CD4-positive, alpha-beta T cell treated with Interleukin-15 for 4 hours (primary cell): ENCODE measurements around the gene PSKH1.

ENCODE experiments used
- DNase-seq: peaks from one replicate; pipeline ENCODE4 v3.0.0-alpha.2; 2020; ENCODE audit warnings: low spot score

Gene PSKH1

DNA sequence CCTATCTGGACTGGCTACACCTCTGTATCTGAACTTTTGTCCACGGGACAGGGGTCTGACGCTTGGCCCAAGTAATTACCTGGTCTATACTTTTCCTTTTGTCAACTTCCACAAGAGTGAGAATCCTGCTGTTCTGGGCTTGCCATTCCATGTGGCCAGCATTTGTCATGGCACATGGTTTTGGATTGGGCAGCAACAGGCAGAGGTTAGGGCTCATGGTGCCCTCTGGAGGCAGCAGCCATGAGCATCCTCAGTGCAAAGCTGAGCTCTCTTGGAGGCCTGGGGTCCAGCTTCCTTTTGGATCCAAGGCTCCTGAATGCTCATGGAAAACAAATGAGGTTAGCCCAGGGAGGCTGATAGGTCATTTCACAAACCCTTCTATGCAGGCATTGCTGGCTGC lies 27.7 kb upstream of the PSKH1 start:
- DNase-seq, result no peak

DNA sequence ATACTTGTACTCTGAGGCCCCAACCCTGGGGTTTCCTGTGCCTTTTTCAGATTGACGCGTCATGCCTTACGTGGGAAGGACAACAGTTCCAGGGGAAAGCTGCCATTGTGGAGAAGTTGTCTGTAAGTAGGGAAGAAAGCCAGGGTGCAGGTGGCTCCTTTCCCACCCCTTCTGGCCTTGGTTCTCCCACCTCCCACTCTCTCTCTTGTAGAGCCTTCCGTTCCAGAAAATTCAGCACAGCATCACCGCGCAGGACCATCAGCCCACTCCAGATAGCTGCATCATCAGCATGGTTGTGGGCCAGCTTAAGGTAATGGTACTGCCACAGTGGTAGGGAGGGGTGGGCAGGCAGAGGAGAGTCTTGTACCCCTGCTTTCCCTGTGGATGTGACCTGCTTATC lies 24.8 kb upstream of the PSKH1 start:
- no peak for DNase-seq

DNA sequence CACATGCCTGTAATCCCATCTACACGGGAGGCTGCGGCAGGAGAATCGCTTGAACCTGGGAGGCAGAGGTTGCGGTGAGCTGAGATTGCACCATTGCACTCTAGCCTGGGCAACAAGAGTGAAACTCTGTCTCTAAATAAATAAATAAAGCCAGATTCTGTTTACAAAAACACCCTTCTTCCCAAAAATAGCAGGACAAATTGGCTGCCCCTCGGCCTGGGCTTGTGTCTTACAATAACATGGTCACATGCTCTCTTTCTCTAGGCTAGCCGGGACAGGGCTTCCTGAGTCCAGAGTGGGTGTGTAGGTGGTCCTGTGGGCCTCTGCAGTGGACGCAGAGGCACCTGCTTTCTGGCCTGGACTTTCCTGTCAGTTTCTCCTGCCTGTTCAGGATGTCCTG lies 23.4 kb upstream of the PSKH1 start:
- DNase-seq, result no peak

DNA sequence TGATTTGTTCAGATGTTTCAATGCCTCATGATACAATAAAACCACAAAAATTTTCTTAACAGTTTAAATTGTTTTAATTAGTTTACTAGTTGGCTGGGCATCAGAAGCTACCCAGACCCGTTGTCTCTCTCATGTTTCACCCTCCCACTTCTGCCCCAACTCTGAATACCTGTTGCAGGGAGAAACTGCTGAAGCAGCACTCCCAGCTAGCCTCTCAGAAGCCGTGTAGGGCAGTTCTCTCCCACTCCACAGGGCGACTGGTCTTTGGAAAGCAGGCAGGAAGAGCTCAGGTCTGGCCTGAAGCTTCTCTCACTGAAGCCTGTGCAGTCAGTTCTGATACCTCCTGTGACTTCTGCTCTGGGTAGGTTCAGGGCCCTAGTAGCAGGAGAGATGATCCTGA lies 21.8 kb upstream of the PSKH1 start:
- no peak for DNase-seq

DNA sequence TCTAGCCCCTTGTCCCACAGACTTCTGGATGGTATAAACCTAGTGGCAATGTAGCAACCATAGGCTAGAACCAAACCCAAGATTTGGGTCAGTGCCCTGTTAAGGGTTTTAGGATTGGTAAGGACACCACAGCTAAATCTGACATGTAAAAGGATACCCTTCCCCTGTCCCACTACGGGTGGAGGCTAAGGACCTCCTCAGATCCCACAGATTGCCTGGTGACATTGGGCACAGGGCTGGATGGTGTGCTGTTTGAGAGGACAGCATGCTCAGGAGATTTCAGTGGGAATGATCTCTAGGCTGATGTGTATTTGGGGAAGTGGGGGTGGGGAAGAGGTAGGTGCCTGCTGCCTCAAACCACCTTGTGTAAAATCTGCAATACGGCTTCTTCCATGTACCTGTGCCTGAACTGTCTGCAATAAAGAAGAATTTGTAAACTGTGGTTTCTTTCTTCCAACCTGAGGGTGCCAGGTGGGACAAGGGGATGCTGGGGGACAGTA lies 20.9 kb upstream of the PSKH1 start:
- DNase-seq, result no peak

DNA sequence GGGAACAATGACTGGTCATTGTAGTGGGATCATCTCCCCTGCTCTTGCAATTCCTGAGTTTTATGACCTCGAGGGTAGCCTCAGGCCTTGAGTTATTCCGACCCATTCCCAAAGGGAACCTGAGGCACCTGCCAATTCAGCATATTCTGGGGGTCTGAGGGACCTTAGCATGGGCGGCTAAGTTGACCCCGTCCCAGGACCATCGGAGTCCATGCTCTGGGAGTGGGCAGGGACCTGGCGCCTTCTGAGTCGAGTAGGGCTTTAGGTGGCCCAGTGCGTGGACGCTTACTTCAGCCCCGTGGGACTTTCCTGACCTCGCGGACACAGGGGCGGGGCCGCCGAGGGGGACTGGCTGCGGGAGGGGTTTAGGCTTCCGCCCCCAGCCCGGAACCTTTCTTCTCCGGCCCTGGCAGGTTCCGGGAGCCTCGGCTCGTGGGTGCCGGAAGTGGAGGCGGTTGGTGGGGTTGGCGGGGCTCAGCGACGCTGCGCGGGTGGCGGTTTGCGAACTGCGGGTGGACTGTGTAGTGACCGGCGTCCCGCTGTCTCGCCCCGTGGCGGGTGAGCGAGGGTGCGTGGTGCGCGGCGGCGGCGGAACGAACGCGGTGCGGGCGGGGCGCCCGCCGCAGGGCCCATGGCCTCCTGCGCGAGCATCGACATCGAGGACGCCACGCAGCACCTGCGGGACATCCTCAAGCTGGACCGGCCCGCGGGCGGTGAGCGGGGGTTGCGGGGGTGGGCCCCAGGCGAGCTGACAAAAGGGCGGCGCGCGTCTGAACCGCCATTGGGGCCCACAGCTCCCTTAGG lies 20.2 kb upstream of the PSKH1 start, which contains the start of gene EDC4:
EDC4 (plus strand) TSS at position 422 of the 804 bp plus-strand sequence; CDS start at position 632, 210 bp downstream.
- DNase-seq, result peak; percentile 89

DNA sequence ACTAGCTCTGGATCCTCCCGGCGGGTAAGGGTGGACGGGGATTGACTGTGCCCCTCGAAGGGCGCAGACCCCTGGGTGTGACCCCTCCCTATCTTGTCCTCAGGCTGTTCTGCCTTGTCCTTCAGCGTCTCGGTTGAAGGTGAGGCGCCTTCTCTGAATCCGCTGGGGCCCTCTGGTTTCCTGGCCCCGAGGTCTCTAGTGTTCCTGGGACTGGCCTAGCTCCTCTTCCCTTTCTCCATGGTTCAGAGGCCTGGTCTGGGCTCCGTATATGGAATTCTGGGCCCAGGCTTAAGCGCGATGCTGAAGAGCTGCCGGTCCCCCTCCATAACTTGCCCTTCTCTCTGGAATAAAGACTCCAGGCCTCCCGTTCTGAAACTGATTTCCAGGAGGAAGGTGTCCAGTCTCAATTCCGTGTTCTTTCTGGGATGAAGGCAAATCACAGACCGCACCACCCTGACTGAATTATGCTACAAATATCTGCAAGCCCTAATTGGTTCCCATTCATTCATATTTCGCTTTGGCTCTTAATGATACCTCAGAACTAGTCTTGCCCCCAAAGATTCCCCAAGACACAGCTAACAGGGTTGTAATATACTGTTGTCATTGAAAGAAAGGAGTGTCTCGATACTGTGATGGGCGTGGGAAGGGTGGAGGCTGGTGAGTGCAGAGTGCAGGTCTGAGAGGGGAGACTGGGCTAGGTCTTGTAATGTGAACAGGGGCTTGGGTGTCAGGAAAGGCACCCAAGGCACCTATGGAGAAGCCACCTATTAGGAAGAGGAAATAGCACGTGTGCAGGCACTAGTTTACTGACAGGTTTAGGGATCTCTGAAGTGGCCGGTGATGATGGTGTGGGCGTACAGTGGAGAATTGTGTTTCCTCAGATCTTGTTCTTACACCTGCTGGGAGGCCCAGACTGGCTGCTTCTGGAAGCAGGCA lies 19.4 kb upstream of the PSKH1 start:
- DNase-seq, result no peak

DNA sequence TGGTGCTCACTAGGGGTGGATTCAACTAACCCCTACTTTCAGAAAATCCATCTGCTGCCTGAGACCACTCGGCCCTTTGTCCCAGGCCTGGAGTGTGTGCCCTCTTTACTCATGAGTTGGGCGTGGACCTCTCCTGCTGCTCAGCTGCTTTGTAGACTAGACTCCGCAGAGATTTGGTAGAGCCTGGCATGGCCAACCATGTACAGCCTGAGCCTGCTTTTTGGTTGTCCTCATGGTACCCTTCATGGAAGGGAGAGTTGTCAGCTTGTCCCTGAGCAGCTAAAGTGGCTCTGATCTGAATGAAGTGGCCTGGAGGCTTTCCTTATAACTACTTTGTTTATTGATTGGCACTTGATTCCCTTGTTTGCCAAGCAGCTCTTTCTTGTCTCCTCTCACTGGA lies 18.7 kb upstream of the PSKH1 start:
- no peak for DNase-seq

DNA sequence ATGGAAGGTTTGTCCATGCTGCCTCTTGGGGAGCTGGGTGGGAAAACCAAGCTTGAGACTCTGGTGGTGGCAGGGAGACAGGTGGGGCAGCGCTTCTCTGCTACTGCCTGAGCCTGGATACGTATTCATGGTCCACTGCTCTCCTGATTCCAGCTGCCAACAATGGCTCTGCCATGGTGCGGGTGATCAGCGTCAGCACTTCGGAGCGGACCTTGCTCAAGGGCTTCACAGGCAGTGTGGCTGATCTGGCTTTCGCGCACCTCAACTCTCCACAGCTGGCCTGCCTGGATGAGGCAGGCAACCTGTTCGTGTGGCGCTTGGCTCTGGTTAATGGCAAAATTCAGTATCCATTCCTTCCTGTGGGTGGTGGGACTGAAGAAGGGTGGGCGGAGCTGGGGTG lies 16.0 kb upstream of the PSKH1 start:
- no peak for DNase-seq

DNA sequence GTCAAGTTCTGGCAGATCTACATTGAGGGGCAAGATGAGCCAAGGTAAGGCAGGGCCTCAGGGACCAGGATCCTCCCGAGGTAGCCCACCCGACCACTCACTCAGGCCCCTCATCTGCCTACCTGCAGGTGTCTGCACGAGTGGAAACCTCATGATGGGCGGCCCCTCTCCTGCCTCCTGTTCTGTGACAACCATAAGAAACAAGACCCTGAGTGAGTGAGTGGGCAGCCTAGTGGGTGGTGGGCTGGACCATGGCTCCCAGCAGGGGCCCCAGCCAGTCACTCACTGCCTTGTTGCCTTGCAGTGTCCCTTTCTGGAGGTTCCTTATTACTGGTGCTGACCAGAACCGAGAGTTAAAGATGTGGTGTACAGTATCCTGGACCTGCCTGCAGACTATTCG lies 14.8 kb upstream of the PSKH1 start:
- DNase-seq, result no peak

DNA sequence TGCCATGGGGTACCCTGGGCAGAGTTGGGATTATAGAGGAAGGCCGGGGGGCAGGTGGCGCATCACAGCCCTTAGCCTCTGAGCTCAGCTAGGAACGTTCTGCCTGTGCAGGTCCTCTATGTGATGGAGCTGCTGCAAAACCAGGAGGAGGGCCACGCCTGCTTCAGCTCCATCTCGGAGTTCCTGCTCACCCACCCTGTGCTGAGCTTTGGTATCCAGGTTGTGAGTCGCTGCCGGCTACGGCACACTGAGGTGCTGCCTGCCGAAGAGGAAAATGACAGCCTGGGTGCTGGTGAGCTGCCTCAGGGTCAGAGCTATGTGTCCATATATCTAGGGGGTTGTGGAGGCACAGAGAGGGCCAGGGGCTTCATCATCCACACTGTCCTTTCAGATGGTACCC lies 14.2 kb upstream of the PSKH1 start:
- DNase-seq, result no peak

DNA sequence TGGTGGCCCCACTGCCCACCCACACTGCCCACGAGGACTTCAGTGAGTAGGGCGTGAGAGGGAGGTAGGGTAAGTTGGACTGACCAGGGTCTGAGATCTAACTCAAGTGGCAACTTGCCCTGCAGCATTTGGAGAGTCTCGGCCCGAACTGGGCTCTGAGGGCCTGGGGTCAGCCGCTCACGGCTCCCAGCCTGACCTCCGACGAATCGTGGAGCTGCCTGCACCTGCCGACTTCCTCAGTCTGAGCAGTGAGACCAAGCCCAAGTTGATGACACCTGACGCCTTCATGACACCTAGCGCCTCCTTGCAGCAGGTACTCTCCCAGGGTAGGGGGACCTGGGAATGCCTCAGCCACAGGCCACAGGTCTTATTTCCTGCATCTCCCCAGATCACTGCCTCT lies 13.6 kb upstream of the PSKH1 start:
- no peak for DNase-seq

DNA sequence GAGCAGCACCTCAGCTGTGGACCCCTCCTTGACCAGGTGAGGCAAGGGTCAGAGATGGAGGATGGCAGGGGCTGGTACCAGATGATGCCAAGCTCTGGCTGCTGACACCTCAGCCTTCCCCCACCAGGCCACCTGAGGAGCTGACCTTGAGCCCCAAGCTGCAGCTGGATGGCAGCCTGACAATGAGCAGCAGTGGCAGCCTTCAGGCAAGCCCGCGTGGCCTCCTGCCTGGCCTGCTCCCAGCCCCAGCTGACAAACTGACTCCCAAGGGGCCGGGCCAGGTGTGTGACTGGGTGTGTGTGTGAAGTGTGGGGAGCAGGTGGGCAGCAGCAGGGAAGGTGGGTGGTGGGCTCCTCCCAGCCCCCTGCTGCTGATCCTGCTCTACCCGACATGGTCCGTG lies 13.1 kb upstream of the PSKH1 start:
- no peak for DNase-seq

DNA sequence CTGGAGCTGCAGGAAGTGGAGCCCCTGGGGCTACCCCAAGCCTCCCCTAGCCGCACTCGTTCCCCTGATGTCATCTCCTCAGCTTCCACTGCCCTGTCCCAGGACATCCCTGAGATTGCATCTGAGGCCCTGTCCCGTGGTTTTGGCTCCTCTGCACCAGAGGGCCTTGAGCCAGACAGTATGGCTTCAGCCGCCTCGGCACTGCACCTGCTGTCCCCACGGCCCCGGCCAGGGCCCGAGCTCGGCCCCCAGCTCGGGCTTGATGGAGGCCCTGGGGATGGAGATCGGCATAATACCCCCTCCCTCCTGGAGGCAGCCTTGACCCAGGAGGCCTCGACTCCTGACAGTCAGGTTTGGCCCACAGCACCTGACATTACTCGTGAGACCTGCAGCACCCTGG lies 12.5 kb upstream of the PSKH1 start:
- DNase-seq, result no peak

DNA sequence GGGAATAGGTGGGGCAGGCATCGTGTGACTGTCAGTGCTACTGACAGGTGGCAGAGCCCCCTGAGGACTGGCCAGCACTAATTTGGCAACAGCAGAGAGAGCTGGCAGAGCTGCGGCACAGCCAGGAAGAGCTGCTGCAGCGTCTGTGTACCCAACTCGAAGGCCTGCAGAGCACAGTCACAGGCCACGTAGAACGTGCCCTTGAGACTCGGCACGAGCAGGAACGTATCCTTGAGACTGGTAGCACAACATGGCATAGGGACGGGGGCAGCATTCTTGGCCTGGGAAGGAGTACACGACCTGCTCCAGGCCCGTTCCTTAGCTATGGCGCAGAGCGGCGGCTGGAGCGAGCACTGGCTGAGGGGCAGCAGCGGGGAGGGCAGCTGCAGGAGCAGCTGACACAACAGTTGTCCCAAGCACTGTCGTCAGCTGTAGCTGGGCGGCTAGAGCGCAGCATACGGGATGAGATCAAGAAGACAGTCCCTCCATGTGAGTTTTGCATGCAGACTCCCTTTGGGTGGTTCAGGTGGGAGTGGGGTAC lies 11.4 kb upstream of the PSKH1 start:
- no peak for DNase-seq

DNA sequence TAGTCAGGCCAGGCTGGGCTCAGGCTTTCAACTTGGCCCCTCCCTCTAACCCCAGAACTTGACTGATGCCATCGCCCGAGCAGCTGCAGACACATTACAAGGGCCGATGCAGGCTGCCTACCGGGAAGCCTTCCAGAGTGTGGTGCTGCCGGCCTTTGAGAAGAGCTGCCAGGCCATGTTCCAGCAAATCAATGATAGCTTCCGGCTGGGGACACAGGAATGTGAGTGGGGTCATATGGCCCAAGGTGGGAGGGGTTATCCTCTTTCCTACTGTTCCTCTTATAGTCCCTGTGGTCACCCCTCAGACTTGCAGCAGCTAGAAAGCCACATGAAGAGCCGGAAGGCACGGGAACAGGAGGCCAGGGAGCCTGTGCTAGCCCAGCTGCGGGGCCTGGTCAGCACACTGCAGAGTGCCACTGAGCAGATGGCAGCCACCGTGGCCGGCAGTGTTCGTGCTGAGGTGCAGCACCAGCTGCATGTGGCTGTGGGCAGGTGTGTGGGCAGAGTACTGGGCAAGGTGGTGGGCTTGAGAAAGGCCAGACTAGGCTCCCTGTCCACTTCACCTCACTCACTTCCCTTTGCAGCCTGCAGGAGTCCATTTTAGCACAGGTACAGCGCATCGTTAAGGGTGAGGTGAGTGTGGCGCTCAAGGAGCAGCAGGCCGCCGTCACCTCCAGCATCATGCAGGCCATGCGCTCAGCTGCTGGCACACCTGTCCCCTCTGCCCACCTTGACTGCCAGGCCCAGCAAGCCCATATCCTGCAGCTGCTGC lies 10.5 kb upstream of the PSKH1 start:
- DNase-seq, result no peak

DNA sequence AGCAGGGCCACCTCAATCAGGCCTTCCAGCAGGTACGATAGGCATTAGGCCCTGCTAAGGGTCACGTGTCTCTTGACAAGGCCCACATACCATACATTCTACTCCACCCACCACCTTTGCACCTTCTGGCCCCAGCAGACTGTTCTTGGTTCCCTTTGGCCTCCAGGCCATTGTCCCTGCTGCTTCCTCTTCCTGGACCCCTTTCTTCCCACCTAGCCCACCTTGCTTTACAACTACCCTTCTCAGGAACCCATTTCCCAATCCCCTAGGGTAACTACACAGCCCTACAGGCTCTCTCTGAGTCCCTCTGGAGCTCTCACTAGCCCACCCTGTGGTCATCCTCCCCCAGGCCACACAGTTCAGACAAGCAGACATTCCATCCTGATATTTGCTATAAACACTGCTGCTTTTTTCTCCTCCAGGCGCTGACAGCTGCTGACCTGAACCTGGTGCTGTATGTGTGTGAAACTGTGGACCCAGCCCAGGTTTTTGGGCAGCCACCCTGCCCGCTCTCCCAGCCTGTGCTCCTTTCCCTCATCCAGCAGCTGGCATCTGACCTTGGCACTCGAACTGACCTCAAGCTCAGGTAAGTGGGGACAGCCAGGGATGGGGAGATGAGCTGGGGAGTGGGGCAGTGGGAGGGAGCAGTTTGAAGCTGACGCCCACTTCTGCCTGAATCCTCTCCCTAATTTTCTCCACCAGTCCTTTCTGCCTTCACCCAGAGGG lies 9.7 kb upstream of the PSKH1 start:
- DNase-seq, result no peak

DNA sequence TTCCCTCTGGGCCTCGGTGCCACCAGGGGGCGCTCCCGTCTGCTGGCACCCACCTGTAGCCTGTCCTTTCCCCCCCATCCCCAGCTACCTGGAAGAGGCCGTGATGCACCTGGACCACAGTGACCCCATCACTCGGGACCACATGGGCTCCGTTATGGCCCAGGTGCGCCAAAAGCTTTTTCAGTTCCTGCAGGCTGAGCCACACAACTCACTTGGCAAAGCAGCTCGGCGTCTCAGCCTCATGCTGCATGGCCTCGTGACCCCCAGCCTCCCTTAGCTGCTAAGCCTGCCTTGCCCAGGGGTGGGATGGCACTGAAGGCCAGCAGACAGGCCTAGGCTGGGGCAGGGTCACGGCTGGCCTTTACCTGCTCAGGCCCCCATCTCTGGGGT lies 9.2 kb upstream of the PSKH1 start:
- DNase-seq, result peak; percentile 70

DNA sequence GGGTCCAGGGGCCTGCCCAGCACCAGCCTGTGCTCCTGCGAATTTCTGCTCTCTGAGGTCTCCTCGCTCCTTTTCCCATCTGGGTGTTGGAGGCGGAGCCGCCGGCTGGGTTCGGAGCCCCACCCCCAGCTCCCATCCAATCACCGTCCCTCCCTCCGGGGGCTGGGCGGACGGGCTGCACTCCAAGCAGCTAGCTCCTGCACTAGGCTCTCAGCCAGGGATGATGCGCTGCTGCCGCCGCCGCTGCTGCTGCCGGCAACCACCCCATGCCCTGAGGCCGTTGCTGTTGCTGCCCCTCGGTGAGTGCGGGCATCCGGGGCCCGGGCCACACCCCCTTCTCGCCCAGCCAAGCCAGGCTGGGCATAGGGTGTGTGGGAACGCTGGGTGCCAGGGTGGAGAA lies 8.4 kb upstream of the PSKH1 start, which contains the start of gene NRN1L:
NRN1L (plus strand) TSS at position 202 of the 400 bp plus-strand sequence; CDS start at position 221, 19 bp downstream.
- DNase-seq, result no peak

DNA sequence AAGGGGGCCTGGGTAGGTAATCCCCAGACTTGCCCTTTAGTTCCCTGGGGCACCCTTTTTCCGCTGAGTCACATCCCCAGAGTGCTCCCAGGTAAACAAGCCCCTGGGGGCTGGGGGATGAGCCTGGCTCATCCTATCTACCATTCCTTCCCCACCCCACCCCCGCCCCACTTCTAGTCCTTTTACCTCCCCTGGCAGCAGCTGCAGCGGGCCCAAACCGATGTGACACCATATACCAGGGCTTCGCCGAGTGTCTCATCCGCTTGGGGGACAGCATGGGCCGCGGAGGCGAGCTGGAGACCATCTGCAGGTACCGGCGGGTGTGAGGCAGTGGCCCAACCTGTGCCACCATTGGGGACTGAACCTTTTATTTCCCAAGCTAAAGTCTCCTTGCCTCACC lies 7.5 kb upstream of the PSKH1 start:
- no peak for DNase-seq

DNA sequence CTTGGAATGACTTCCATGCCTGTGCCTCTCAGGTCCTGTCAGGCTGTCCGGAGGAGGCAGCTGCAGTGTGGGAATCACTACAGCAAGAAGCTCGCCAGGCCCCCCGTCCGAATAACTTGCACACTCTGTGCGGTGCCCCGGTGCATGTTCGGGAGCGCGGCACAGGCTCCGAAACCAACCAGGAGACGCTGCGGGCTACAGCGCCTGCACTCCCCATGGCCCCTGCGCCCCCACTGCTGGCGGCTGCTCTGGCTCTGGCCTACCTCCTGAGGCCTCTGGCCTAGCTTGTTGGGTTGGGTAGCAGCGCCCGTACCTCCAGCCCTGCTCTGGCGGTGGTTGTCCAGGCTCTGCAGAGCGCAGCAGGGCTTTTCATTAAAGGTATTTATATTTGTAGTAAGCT lies 7.1 kb upstream of the PSKH1 start:
- DNase-seq, result no peak
